ENCODE data around the gene CENPH.
"Not testable (repeated sequence)": the region's sequence is repeated elsewhere in the genome, so short reads cannot be mapped to it uniquely, and the experiment has no call there.

The CENPH gene, protein sequence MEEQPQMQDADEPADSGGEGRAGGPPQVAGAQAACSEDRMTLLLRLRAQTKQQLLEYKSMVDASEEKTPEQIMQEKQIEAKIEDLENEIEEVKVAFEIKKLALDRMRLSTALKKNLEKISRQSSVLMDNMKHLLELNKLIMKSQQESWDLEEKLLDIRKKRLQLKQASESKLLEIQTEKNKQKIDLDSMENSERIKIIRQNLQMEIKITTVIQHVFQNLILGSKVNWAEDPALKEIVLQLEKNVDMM

DNA sequence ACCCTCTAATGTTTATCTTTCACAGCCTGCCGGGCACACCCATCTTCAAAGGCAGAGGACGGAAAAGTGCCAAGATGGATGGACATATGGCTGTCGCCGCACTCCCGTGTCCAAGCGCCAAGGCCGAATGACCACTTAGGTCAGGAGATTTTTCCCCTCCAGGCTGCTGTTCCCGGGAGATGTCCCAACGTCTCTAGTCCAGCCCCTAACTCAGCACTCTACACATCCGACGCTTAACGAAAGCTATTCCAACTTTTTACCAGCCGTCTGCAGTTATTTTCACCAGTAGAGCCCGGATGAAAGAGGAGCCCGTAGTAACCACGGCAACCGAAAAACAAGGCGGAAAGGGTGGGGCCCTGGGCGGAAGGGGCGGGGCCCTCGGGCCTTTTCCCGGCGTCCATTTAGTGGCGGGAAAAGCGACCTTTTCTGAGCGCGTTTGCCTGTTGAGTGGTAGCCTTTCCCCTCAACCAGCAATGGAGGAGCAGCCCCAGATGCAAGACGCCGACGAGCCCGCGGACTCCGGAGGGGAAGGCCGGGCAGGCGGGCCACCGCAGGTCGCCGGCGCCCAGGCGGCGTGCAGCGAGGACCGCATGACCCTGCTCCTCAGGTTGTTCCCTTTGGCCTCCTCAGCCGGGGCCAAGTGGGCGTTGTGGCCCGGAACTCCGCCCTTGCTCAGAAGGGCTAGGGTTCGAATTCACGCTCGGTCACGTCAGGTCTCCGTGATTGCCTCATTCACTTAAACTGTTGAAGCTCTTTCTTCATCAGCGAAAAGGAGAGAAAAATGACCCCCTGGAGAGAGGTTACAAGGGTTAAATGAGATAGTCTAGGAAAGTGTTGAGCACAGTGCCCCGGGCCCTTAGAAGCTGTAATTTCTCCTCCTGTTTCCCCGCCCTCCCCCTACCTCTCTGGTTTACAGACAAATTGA, at the start of gene CENPH:
TSS of gene CENPH (plus strand) at position 422 of the 925 bp plus-strand sequence. CDS start at position 474, 52 bp downstream.
- peak within 1 kb of the TSS; percentile 82 for H3K27ac ChIP-seq
- TF ChIP-seq, protein P1, sequence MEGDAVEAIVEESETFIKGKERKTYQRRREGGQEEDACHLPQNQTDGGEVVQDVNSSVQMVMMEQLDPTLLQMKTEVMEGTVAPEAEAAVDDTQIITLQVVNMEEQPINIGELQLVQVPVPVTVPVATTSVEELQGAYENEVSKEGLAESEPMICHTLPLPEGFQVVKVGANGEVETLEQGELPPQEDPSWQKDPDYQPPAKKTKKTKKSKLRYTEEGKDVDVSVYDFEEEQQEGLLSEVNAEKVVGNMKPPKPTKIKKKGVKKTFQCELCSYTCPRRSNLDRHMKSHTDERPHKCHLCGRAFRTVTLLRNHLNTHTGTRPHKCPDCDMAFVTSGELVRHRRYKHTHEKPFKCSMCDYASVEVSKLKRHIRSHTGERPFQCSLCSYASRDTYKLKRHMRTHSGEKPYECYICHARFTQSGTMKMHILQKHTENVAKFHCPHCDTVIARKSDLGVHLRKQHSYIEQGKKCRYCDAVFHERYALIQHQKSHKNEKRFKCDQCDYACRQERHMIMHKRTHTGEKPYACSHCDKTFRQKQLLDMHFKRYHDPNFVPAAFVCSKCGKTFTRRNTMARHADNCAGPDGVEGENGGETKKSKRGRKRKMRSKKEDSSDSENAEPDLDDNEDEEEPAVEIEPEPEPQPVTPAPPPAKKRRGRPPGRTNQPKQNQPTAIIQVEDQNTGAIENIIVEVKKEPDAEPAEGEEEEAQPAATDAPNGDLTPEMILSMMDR (conservative IDR thresholded peaks at IDR 0.05) = no peak
- TF ChIP-seq ZFX (IDR thresholded peaks at IDR 0.05) = peak; percentile 36; the same call in 1 of the 2 replicates

DNA sequence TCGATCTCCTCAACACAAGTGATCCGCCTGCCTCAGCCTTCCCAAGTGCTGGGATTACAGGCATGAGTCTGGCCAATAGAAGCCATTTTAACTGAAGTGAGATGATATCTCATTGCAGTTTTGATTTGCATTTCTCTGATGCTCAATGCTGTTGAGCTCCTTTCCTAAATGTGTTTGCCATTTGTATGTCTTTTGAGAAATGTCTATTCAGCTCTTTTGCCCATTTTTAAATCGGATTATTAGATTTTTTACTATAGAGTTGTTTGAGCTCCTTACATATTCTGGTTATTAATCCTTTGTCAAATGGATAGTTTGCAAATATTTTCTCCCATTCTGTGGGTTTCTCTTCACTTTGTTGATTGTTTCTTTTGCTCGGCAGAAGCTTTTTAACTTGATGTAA, 49.1 kb upstream of the CENPH start:
- not testable (repeated sequence) for H3K27ac ChIP-seq

DNA sequence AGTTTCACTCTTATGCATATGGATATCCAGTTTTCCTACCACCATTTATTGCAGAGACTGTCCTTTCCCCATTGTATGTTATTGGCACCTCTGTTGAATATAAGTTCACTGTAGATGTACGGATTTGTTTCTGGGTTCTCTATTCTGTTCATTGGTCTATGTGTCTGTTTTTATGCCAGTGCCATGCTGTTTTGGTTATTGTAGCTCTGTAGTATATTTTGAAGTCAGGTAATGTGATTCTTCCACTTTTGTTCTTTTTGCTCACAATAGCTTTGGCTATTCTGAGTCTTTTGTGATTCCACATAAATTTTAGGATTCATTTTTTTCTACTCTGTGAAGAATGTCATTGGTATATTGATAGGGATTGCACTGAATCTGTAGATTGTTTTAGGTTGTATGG, 48.6 kb upstream of the CENPH start:
- TF ChIP-seq ZFX (IDR thresholded peaks at IDR 0.05) = no peak
- TF ChIP-seq, protein P1 (conservative IDR thresholded peaks at IDR 0.05) = no peak
- no peak overlapping the region for H3K27ac ChIP-seq

DNA sequence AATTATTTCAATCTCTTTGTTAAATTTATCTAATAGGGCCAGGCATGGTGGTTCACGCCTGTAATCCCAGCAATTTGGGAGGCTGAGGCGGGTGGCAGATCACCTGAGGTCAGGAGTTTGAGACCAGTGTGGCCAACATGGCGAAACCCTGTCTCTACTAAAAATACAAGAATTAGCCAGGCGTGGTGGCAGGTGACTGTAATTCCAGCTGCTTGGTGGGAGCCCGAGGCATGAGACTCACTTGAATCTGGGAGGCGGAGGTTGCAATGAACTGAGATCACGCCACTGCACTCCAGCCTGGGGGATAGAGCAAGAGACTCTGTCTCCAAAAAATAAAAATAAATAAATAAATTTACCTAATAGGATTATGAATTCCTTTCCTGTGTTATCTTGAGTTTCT, 40.8 kb upstream of the CENPH start:
- H3K27ac ChIP-seq = not testable (repeated sequence)

DNA sequence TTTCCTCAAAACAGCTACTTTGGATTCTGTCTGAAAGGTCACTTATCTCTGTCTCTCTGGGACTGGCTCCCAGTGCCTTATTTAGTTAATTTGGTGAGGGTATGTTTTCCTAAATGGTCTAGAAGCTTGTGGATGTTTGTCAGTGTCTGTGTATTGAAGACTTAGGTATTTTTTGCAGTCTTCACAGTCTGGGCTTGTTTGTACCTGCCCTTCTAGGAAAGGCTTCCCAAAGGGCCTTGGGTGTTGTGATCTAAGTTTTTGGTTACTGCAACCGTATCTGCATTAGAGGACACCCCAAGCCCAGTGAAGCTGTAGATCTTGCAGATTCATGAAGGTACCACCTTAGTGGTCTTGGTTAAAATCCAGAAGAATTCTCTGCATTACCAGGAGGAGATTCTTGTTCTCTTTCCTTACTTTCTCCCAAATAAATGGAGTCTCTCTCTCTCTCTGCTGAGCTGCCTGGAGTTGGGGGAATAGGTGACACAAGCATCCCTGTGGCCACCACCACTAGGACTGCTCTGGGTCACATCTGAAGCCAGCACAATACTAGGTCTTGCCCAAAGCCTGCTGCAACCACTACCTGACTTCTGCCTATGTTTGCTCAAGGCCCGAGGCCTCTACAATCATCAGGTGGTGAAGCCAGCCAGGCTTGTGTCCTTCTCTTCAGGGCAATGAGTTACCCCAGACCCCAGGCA, 40.3 kb upstream of the CENPH start:
- no peak for TF ChIP-seq ZFX (IDR thresholded peaks at IDR 0.05)
- TF ChIP-seq, protein P1 (conservative IDR thresholded peaks at IDR 0.05) = no peak
- H3K27ac ChIP-seq = no peak overlapping the region

DNA sequence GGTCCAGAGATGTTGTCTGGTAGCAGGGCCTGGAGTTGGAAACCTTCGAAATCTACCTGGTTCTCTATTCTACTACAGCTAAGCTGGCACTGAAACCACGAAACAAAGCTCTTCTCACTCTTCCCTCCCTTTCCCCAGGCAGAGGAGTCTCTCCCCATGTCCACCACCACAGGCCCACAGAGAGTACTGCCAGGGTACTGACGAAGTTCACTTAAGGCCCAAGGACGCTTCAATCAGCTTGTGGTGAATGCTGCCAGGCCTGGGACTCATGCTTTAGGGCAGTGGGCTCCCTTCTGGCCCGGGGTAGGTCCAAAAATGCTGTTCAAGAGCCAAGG, 39.7 kb upstream of the CENPH start:
- TF ChIP-seq, protein P1 (conservative IDR thresholded peaks at IDR 0.05) = no peak
- TF ChIP-seq ZFX (IDR thresholded peaks at IDR 0.05) = no peak
- H3K27ac ChIP-seq = no peak overlapping the region

DNA sequence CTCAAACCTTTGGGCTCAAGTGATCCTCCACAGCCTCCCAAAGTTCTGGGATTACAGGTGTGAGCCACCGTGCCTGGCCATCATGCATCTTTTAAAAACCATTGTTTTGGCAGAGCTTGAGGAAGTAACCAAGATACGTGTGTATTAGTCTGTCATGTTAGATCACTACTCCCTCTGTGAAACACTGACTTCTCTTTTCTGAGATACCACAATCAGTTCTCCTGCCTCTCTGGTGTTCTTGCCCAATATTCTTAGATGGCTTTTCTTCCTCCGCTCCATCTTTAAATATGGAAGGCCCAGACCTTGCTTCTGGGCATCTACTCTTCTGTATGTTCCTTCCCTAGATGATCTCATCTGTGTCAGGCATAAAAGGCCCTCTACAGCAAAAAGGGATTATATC, 36.7 kb upstream of the CENPH start:
- H3K27ac ChIP-seq = no peak overlapping the region
- TF ChIP-seq ZFX (IDR thresholded peaks at IDR 0.05) = no peak
- TF ChIP-seq, protein P1 (conservative IDR thresholded peaks at IDR 0.05) = no peak

DNA sequence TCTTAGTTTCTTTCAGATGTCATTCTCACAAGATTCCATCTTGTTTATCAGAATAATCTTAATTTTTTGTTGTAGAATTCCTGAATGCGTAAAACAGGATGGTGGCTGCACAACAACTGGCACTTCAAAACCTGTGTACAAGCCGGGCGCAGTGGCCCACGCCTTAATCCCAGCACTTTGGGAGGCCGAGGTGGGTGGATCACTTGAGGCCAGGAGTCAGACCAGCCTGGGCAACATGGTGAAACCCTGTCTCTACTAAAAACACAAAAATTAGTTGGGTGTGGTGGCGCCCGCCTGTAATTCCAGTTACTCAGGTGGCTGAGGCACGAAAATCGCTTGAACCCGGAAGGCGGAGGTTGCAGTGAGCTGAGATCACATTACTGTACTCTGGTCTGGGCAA, 32.9 kb upstream of the CENPH start:
- TF ChIP-seq, protein P1 (conservative IDR thresholded peaks at IDR 0.05) = no peak
- no peak for TF ChIP-seq ZFX (IDR thresholded peaks at IDR 0.05)
- no peak overlapping the region for H3K27ac ChIP-seq
